Memory B cell (primary cell): ENCODE results near the gene ROBO1.
"Not testable (repeated sequence)": the region's sequence is repeated elsewhere in the genome, so short reads cannot be mapped to it uniquely, and the experiment has no call there.

Source experiments
- ATAC-seq: fragments of 150-1000 bp; cut with Tn5 transposase; 2 replicates; pipeline ENCODE4 v1.10.0; 2021; ENCODE audit warnings: low read depth, mild to moderate bottlenecking, moderate library complexity
- DNase-seq, 2 donors: peaks; one replicate each; pipeline ENCODE4 v3.0.0; 2022; ENCODE audit warnings: low spot score in 2 of 2
- H3K27ac Mint-ChIP-seq: one replicate; pipeline ENCODE4 v1.8.0; 2022; ENCODE audit warnings: mild to moderate bottlenecking, moderate library complexity, mixed read lengths
- H3K27me3 Mint-ChIP-seq: one replicate; pipeline ENCODE4 v1.8.0; 2022; ENCODE audit warnings: mixed read lengths
- H3K36me3 Mint-ChIP-seq: one replicate; pipeline ENCODE4 v1.8.0; 2022; ENCODE audit warnings: mild to moderate bottlenecking, mixed read lengths
- H3K4me1 Mint-ChIP-seq: one replicate; pipeline ENCODE4 v1.8.0; 2022; ENCODE audit warnings: mixed read lengths
- H3K4me3 Mint-ChIP-seq: one replicate; pipeline ENCODE4 v1.8.0; 2022; ENCODE audit warnings: mild to moderate bottlenecking, moderate library complexity, mixed read lengths
- H3K9me3 Mint-ChIP-seq: one replicate; pipeline ENCODE4 v1.8.0; 2022; ENCODE audit warnings: mixed read lengths

The ROBO1 gene

DNA sequence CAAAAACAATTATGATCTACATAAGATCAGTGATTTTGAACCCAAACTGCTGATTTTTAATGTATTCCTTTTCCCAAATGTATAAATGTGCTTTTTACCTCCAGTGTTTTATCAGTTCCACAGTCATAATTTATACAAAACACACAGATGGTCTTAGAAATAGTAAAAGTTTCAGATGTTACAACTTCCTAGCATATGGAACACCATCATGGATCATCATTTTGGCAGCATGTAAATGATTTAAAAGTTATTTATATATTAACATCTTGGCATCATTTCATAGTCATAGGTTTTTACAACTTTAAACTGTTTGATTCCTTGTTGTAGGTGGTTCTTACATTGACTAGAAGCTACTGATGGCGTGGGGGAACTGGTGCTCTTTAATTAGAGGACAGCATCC lies 1025.3 kb downstream of the ROBO1 start:
- no peak for DNase-seq
- Mint-ChIP-seq H3K4me1 (no peaks in the 10 kb centered on the region), H3K27me3 (no peaks in the 10 kb centered on the region), H3K36me3 (no peaks in the 10 kb centered on the region), H3K9me3 (peaks cover 14% of the 10 kb centered on the region), H3K27ac (no peak overlapping the region), H3K4me3 (no peak overlapping the region)
- no peak for ATAC-seq

DNA sequence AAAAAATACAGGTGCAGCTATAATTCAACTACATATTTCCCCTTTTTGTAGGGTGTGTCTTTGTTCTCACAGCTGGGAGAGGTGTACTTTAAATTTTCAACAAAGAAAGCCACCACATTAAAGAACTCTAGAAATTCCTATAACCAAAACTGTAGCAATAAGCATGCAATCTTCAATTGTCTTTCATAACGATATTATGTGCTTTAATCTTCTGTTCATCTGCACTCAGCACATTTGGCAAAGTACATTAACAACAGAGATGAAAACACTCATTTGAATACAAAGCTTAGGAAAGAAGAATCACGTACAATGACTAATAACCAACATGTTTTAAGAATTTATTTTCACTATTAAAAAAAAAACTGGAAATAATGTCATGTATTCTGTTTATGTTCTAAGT lies 1025.8 kb downstream of the ROBO1 start:
- H3K27me3 Mint-ChIP-seq = no peaks in the 10 kb centered on the region
- ATAC-seq = no peak
- no peak overlapping the region for H3K4me3 Mint-ChIP-seq
- DNase-seq = no peak
- H3K9me3 Mint-ChIP-seq = peaks cover 14% of the 10 kb centered on the region
- no peaks in the 10 kb centered on the region for H3K36me3 Mint-ChIP-seq
- no peaks in the 10 kb centered on the region for H3K4me1 Mint-ChIP-seq
- no peak overlapping the region for H3K27ac Mint-ChIP-seq

DNA sequence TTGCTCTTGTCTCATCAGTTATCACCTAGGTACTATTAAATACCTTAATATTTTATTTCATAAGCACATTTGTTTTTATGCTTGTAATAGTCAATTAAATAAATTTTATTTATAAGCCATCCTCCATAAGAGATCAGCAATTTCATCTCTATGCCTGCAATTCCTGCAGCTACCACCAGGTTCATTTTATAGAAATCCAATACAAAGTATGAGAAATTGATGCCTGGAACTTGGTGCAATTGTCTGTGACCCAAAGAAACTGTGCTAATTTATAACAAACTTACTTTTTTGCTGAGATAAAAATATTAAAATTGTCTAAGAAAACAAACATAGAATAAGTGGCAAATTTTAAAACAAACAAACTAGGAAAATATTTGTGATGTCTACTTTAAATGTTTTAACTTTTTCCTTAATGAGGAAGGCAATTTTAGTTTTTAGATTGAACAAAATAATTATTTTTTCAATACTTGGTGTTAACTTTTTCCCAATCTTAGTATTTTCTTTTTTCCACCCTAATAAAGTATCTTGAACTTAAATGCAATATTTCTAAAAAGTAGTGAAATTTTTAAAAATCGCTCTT lies 1026.6 kb downstream of the ROBO1 start:
- no peaks in the 10 kb centered on the region for H3K27me3 Mint-ChIP-seq
- no peak overlapping the region for H3K4me3 Mint-ChIP-seq
- H3K36me3 Mint-ChIP-seq = no peaks in the 10 kb centered on the region
- DNase-seq (no peak), ATAC-seq (no peak)
- no peaks in the 10 kb centered on the region for H3K4me1 Mint-ChIP-seq
- peaks cover 14% of the 10 kb centered on the region for H3K9me3 Mint-ChIP-seq
- no peak overlapping the region for H3K27ac Mint-ChIP-seq

DNA sequence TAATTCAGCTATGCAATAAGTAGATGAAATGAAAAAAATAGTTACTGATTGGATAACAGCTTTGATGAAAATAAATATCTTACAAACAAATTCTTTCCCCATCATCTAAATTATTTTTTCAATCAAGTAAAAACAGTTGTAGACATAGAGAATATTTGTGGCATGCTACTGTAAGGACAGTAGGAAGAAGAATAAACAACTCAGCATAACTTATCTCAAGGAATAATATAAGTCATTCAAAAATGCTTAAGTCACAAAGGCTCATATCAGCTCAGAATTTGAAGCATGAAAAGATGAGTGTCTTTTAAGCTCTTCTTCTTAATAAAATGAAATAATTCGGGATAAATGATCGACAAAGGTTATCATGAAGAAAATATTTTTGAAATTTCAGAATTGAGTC lies 1029.0 kb downstream of the ROBO1 start:
- Mint-ChIP-seq H3K27me3 (no peaks in the 10 kb centered on the region), H3K27ac (no peak overlapping the region), H3K4me1 (no peaks in the 10 kb centered on the region), H3K9me3 (peaks cover 10% of the 10 kb centered on the region), H3K4me3 (no peak overlapping the region), H3K36me3 (no peaks in the 10 kb centered on the region)
- ATAC-seq (no peak), DNase-seq (no peak)

DNA sequence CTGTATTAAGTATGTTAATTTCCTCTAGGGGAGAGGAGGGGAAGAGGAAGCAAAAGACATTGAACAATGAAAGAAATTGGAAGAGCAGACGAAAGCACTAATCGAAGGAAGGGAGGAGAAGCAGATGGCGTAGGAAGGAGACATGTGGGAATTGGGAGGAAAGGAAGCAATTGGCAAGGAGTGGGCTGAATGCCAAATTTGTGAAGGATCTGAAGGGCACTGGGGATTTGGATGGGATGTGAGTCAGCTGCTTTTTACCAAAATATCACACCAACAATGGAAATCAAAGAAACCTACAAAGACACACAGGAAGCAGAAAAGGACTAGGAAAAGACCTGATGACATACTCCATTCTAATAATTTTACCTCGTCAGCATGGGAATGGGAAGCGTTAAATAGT lies 1029.8 kb downstream of the ROBO1 start:
- DNase-seq (no peak), ATAC-seq (no peak)
- Mint-ChIP-seq H3K27ac (no peak overlapping the region), H3K4me3 (no peak overlapping the region), H3K4me1 (no peaks in the 10 kb centered on the region), H3K36me3 (no peaks in the 10 kb centered on the region), H3K9me3 (peaks cover 6% of the 10 kb centered on the region), H3K27me3 (no peaks in the 10 kb centered on the region)

DNA sequence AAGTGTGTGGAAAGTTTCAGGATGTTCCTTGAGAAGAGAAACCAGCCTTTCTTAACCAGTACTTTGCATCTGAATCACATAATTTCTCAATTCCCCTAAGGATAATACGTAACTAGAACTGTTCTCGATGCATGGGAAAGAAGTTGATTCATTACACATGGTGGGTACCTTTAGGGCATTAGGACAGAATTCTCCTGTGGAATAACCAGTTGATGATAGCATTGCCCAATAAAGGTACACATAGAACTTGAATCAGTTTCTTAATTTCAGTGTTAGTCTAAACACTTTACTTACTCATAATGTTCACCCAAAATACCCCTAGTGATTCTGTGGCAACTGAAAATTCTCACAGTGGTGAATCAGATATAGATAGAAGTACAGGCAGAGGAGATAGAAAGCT lies 1030.9 kb downstream of the ROBO1 start:
- DNase-seq (no peak), ATAC-seq (no peak)
- H3K36me3 Mint-ChIP-seq = no peaks in the 10 kb centered on the region
- no peak overlapping the region for H3K4me3 Mint-ChIP-seq
- no peak overlapping the region for H3K27ac Mint-ChIP-seq
- no peaks in the 10 kb centered on the region for H3K27me3 Mint-ChIP-seq
- H3K9me3 Mint-ChIP-seq = peaks cover 6% of the 10 kb centered on the region
- H3K4me1 Mint-ChIP-seq = no peaks in the 10 kb centered on the region

DNA sequence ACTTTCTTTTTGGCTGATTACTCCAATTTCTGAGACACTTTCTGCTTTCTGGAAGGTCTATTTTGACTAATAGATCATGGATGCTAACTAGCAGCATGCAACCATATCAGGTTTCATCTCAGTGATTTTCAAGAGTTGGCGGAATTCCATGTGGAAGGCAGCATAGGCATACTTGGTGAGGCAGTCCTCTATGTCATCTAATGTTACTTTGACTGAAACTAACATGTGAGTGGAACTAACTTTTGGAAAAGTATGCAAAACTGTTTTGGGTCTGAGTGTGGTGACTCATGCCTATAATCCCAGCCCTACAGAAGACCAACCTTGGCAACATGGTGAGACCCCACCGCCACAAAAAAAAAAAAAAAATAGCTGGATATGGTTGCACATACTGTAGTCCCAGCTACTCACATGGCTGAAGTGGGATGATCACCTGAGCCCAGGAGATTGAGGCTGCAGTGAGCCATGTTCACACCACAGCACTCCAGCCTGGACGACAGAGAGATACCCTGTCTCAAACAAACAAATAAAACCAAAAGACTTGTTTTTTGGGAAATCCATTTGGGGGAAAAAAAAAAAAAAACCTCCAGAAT lies 1033.7 kb downstream of the ROBO1 start:
- Mint-ChIP-seq H3K27me3 (no peaks in the 10 kb centered on the region), H3K4me1 (no peaks in the 10 kb centered on the region), H3K27ac (no peak overlapping the region), H3K36me3 (no peaks in the 10 kb centered on the region), H3K4me3 (no peak overlapping the region), H3K9me3 (peaks cover 5% of the 10 kb centered on the region)
- no peak for DNase-seq
- no peak for ATAC-seq

DNA sequence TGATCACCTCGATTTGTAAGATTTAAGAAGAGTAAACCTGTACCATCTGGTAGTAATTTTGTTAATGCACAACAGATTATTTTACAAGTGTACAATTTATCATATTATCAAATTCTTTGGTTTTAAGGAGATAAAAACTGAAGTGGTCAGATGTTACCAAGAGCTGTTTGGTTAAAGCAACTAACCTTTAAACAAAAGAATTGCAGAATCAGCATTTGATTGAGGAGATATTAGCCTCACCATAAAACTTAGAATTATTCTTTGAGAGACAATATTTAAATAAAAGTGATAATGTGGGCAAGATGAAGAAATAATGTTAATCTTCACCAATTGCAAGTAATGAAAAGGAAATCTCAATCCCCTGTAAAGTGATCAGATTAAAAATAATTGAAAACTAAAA lies 1034.9 kb downstream of the ROBO1 start:
- no peak for ATAC-seq
- Mint-ChIP-seq H3K9me3 (peaks cover 2% of the 10 kb centered on the region), H3K27me3 (no peaks in the 10 kb centered on the region), H3K36me3 (no peaks in the 10 kb centered on the region), H3K4me3 (no peak overlapping the region), H3K27ac (no peak overlapping the region), H3K4me1 (no peaks in the 10 kb centered on the region)
- no peak for DNase-seq

DNA sequence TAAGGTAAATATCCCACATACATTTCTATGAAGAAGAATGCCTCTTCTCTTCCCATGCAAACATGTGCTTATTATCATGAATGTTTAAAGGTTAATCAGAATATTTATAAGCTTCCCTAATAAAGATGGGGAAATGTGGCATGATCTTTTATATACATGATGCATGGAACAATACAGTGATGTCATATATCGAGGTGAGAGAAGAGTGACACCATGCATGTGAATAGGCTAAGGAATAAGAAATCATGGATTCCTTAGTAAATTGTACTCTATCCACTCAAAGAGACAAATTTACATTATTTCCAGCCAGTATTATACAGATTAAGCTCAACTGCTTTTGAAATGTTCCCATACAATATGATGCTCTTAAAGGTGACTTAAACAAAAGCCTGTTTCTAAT lies 1035.3 kb downstream of the ROBO1 start:
- Mint-ChIP-seq H3K27me3 (no peaks in the 10 kb centered on the region), H3K36me3 (no peaks in the 10 kb centered on the region)

DNA sequence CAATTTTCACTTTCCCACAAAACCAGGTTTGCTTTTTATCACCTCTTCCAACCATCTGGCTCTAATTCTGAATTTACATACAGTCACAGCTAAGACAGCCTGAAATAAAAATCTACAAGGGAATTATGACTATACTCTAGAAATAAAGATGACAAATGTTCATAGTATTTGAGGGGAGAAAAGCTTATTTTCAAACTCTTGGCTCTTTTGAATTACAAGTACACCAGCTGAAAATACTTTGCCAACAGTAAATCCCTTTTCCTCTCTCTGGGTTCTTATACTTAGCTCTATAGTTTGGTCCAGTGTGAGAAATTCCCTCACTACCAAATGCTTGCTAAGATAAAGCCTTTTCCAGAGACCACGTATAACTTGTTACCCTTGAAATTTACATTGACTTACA lies 1037.9 kb downstream of the ROBO1 start:
- Mint-ChIP-seq H3K27me3 (no peaks in the 10 kb centered on the region), H3K4me1 (no peaks in the 10 kb centered on the region), H3K4me3 (no peak overlapping the region), H3K9me3 (no peaks in the 10 kb centered on the region), H3K27ac (no peak overlapping the region), H3K36me3 (no peaks in the 10 kb centered on the region)
- ATAC-seq = no peak
- no peak for DNase-seq

More for the DNA sequence above, 1035.3 kb downstream of the ROBO1 start:
- DNase-seq (no peak), ATAC-seq (no peak)
- Mint-ChIP-seq H3K4me1 (no peaks in the 10 kb centered on the region), H3K9me3 (no peaks in the 10 kb centered on the region), H3K4me3 (no peak overlapping the region), H3K27ac (no peak overlapping the region)

DNA sequence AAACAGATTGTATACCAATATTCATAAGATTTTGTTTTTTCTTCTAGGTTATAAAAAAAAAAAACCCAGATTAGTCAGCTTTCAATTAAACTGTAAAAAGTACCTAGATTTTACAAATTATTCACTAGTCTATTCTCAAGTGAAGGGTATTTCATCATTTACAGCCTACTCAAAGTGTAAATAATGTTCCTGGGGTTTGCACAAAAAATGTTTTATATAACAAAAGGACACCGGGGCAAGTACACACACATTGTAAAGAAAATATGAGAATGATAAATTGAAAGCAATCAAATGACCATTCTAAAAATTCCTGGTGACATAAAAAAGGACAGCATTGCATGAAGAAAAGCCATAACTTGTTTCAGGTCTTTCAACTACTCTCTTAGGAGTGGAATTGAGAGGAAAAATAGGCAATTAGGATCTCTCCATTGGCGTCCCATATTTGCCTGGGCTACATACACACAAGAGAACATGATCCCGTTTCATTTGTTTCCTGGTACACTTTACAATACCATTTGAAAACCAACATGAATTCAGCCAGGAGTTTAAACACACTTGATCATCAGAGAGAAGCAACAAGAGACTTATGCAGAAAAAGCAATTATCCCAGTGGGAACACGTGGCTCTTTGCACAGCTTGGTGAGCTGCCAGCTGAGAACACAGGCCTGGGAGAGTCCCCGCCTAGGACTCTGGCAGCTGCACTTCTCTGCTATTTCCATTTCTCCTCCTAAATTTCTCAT lies 1039.2 kb downstream of the ROBO1 start:
- ATAC-seq (no peak), DNase-seq (no peak)
- Mint-ChIP-seq H3K9me3 (no peaks in the 10 kb centered on the region), H3K36me3 (no peaks in the 10 kb centered on the region), H3K4me1 (no peaks in the 10 kb centered on the region), H3K4me3 (no peak overlapping the region), H3K27me3 (no peaks in the 10 kb centered on the region), H3K27ac (no peak overlapping the region)

DNA sequence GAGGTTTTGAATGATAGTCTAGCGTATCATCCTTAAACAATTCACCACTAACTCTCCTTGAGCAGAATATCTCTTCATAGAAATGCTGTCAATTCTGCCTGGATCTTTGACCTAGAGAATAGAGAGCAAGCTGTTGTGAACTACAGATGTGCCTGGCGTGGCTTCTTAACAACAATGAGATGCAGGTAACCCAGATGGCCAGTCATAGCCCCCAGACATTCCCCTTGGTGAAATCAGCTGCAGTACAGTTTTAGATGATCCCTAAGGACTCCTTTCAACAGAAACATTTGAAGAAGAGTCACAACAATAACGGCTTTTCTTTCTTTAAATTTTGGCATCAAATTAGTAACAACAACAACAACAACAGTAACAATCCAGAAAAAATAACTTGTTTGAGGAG lies 1041.3 kb downstream of the ROBO1 start:
- Mint-ChIP-seq H3K36me3 (no peaks in the 10 kb centered on the region), H3K4me1 (no peaks in the 10 kb centered on the region), H3K27ac (no peak overlapping the region), H3K27me3 (no peaks in the 10 kb centered on the region), H3K4me3 (no peak overlapping the region), H3K9me3 (no peaks in the 10 kb centered on the region)
- DNase-seq = no peak
- ATAC-seq = no peak

DNA sequence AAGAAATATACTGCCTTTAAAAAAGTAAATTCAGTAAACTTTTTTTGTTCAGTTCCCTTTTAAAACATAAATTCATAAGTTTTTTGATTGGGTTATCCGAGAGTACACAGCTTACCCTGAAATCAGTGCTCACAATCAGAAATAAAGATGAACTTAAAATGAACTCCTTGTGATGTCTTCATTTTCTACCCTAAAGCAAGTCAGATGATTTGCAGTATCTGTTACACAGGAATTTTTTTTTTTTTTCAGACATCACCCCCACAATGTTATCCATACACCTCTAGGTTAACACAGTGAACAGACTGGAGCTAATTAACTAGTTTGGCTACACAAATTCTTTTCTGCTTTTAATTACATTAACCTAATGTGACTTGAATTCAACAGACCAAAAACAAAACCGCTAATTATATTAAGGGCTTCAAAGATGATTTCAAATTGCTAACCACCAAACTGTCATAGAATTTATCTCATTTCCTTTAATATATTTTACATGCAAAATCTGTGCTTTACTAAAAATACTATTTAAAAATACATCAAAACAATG lies 1042.0 kb downstream of the ROBO1 start:
- Mint-ChIP-seq H3K27me3 (no peaks in the 10 kb centered on the region), H3K4me1 (no peaks in the 10 kb centered on the region), H3K27ac (no peak overlapping the region), H3K9me3 (no peaks in the 10 kb centered on the region), H3K4me3 (no peak overlapping the region), H3K36me3 (no peaks in the 10 kb centered on the region)
- DNase-seq (no peak), ATAC-seq (no peak)

DNA sequence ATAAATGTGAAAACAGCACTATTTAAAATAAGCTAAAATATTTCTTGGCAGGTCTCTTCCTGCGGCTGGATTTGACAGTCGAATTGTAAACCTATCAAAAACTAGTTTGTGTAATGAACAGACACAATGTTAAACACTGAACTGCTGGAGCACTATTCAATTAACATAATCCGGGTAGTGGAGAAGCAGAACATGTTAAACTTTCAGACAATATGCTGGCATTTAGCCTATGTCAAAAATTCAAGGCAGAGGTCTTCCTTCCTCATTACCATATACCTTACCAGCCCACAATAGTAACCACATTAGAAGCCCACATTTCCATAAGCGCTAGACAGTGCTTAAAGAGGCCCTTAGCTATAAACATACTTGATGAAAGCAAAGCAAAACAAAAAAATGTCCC lies 1042.9 kb downstream of the ROBO1 start:
- Mint-ChIP-seq H3K36me3 (no peaks in the 10 kb centered on the region), H3K4me1 (no peaks in the 10 kb centered on the region), H3K27me3 (no peaks in the 10 kb centered on the region), H3K4me3 (no peak overlapping the region), H3K9me3 (no peaks in the 10 kb centered on the region), H3K27ac (no peak overlapping the region)
- ATAC-seq (no peak), DNase-seq (no peak)

DNA sequence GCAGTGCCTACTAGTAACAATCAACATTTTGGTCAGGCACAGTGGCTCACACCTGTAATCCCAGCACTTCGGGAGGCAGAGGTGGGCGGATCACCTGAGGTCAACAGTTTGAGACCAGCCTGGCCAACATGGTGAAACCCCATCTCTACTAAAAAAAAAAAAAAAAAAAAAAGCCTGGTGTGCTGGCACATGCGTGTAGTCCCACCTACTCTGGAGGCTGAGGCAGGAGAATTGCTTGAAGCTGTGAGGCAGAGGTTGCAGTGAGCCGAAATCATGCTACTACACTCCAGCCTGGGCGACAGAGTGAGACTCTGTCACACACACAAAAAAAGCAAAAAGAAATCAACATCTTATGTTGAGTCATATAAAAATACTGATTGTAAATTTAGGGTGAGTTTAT lies 1043.4 kb downstream of the ROBO1 start:
- not testable (repeated sequence) for H3K36me3 Mint-ChIP-seq, DNase-seq, H3K4me1 Mint-ChIP-seq, ATAC-seq, H3K27me3 Mint-ChIP-seq, H3K9me3 Mint-ChIP-seq, H3K27ac Mint-ChIP-seq, H3K4me3 Mint-ChIP-seq
